ENCODE data around the gene MYL7.
"Not testable (repeated sequence)": the region's sequence is repeated elsewhere in the genome, so short reads cannot be mapped to it uniquely, and the experiment has no call there.

The MYL7 gene

GRCh38 chr7:44172352-44172751 lies 31.2 kb upstream of the MYL7 start:
- no peak for DNase-seq (ENCODE audit: low read depth)
- TF ChIP-seq CTCF (conservative IDR thresholded peaks at IDR 0.05; ENCODE audit: low read depth, low read length): no peak

GRCh38 chr7:44171901-44172300 lies 30.8 kb upstream of the MYL7 start:
- DNase-seq (ENCODE audit: low read depth); H3K4me3 ChIP-seq (ENCODE audit: low read length): not testable (repeated sequence)

More at GRCh38 chr7:44172352-44172751, 31.2 kb upstream of the MYL7 start:
- H3K4me3 ChIP-seq (ENCODE audit: low read length): no peak overlapping the region

- no peak for TF ChIP-seq CTCF (conservative IDR thresholded peaks at IDR 0.05; ENCODE audit: low read depth, low read length)
- DNase-seq (ENCODE audit: low read depth): no peak
Observed at GRCh38 chr7:44167920-44168319, 26.8 kb upstream of the MYL7 start.

GRCh38 chr7:44163591-44163990 lies 22.5 kb upstream of the MYL7 start:
- TF ChIP-seq CTCF (conservative IDR thresholded peaks at IDR 0.05; ENCODE audit: low read depth, low read length): no peak
- H3K4me3 ChIP-seq (ENCODE audit: low read length): no peak overlapping the region
- no peak for DNase-seq (ENCODE audit: low read depth)

More at GRCh38 chr7:44167920-44168319, 26.8 kb upstream of the MYL7 start:
- no peak overlapping the region for H3K4me3 ChIP-seq (ENCODE audit: low read length)

- no peak for TF ChIP-seq CTCF (conservative IDR thresholded peaks at IDR 0.05; ENCODE audit: low read depth, low read length)
- no peak overlapping the region for H3K4me3 ChIP-seq (ENCODE audit: low read length)
- no peak for DNase-seq (ENCODE audit: low read depth)
Observed at GRCh38 chr7:44162785-44163395, 21.8 kb upstream of the MYL7 start.

- TF ChIP-seq CTCF (conservative IDR thresholded peaks at IDR 0.05; ENCODE audit: low read depth, low read length): no peak
- no peak for DNase-seq (ENCODE audit: low read depth)
- no peak overlapping the region for H3K4me3 ChIP-seq (ENCODE audit: low read length)
Observed at GRCh38 chr7:44162179-44162578, 21.0 kb upstream of the MYL7 start.

GRCh38 chr7:44161371-44161770 lies 20.2 kb upstream of the MYL7 start:
- no peak for TF ChIP-seq CTCF (conservative IDR thresholded peaks at IDR 0.05; ENCODE audit: low read depth, low read length)
- no peak overlapping the region for H3K4me3 ChIP-seq (ENCODE audit: low read length)
- DNase-seq (ENCODE audit: low read depth): no peak
